ENCODE data around the gene NEK5.
"Not testable (repeated sequence)": the region's sequence is repeated elsewhere in the genome, so short reads cannot be mapped to it uniquely, and the experiment has no call there.

The NEK5 gene, protein sequence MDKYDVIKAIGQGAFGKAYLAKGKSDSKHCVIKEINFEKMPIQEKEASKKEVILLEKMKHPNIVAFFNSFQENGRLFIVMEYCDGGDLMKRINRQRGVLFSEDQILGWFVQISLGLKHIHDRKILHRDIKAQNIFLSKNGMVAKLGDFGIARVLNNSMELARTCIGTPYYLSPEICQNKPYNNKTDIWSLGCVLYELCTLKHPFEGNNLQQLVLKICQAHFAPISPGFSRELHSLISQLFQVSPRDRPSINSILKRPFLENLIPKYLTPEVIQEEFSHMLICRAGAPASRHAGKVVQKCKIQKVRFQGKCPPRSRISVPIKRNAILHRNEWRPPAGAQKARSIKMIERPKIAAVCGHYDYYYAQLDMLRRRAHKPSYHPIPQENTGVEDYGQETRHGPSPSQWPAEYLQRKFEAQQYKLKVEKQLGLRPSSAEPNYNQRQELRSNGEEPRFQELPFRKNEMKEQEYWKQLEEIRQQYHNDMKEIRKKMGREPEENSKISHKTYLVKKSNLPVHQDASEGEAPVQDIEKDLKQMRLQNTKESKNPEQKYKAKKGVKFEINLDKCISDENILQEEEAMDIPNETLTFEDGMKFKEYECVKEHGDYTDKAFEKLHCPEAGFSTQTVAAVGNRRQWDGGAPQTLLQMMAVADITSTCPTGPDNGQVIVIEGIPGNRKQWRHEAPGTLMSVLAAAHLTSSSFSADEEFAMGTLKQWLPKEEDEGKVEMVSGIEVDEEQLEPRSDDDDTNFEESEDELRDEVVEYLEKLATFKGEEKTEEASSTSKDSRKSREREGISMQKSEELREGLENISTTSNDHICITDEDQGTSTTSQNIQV

DNA sequence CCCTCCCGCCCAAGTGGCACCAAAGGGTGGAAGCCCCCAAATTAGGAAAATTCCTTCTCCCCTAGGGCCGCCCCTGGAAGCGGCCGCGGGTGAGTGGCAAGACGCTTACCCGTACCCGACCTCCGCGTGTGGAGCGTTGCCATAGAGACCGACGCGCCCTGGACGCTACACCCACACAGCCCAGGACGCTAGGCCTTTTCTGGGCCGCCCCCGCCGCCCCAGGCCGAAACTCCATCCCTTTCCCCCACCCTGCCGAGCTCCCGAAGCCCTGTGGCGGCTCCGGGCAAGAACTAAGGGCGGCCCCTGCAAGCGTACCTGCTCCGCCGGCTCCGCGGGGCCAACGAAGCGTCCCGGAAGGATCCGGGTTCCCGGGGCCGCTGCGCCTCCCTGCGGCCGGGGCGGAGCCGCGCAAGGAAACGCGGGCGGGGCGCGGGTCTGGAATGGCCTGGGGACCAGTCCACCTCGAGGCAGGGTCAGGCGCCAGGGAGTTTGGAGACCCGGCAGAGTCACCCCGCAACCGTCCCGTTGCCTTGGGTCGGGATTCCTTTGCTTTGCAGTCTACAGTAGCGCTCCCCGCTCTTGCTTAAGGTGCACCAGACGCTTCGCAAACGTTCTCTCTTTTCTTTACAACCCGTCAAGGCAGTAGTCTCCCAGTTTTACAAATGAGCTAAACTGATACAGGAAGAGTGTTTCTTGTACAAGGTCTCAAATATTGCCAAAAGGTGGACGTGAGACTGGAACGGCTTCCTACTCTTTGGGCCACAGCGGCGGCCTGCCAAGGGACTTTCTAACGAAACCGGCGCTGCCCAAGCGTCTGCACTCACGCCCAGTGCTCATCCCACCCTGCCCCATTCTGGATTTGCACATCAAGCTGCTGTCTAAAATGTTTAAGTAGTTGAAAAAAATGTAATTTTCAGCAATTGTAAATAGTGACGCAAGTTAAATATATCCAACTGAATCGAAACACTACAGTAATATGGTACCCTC lies at the start of gene NEK5:
NEK5 (minus strand) TSS at position 360 of the 987 bp plus-strand sequence. CDS start 1,591 bp downstream, outside the sequence.
- DNase-seq: peak; percentile 27 to 35

DNA sequence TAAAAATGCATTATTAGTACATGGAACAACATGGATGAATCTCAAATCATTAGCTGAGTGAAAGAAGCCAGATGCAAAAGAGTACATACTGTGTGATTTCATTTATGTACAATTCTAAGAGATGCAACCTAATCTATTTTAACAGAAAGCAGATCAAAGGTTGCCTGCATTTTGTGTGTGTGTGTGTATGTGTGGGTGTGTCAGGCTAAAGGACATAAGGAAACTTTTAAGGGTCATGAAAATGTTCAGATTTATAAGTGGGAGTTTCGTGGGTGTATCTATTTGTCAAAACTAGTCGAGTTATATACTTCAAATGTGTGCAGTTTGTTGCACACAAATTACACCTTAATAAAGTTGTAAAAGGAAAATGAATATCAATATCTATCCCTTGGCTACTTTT lies 48.4 kb upstream of the NEK5 start:
- DNase-seq: no peak

GRCh38 chr13:52173970-52174369 lies 45.1 kb upstream of the NEK5 start:
- not testable (repeated sequence) for DNase-seq

- no peak for DNase-seq
Measured at GRCh38 chr13:52173373-52173772, 44.5 kb upstream of the NEK5 start.

DNA sequence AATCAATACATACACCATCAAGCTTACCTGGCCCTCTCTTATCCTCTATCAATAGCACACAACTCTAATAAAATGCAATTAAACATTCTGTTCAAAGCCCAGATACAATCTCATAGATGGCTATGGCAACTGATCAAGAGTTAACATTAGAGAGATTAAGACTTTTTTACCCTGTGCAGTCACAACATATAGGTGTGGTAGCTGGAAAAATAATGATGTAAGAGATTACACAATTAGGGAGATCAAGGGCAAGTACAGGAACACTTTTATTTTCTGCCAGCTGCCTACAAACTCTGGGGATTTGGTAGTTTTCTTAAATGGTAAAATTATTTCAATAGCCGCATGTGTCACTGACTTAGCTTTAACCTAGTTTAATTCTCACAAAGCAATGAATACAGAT lies 42.8 kb upstream of the NEK5 start:
- not testable (repeated sequence) for DNase-seq

- not testable (repeated sequence) for DNase-seq
Measured at GRCh38 chr13:52170828-52171391, 42.0 kb upstream of the NEK5 start.

GRCh38 chr13:52169839-52170238 lies 41.0 kb upstream of the NEK5 start:
- DNase-seq: no peak

GRCh38 chr13:52165411-52165810 lies 36.5 kb upstream of the NEK5 start:
- DNase-seq: no peak

- no peak for DNase-seq
Measured at GRCh38 chr13:52164989-52165388, 36.1 kb upstream of the NEK5 start.

DNA sequence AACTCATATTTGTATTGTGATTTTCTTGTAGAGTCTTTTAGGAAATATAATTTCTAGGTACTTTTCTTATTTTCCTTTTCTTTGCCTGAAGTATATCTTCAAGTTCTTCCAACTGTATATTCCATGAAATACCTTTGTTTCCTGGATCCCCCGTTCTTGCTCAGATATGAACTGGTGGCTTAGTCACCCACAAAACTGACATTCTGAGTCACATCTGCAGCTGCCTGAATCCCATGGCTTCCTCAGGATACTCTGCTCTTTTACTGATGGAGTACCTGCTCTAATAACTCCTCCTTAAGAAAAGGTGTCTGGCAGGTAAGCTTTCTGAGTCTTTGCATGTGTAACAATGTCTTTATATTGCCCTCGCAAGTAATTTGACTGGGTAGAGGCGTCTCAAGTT lies 35.0 kb upstream of the NEK5 start:
- DNase-seq: not testable (repeated sequence)

- DNase-seq: no peak
Measured at GRCh38 chr13:52162279-52163101, 33.6 kb upstream of the NEK5 start.

- no peak for DNase-seq
Measured at GRCh38 chr13:52161181-52161646, 32.3 kb upstream of the NEK5 start.

GRCh38 chr13:52160506-52160905 lies 31.6 kb upstream of the NEK5 start:
- no peak for DNase-seq

- no peak for DNase-seq
Measured at GRCh38 chr13:52160053-52160452, 31.2 kb upstream of the NEK5 start.

GRCh38 chr13:52159159-52159982 lies 30.5 kb upstream of the NEK5 start, which contains the start of gene NEK3:
Gene NEK3, minus strand, starts transcription at chr13:52159597. Its CDS starts 3,406 bp downstream, at chr13:52156191.
- peak; percentile 29 to 40 for DNase-seq

DNA sequence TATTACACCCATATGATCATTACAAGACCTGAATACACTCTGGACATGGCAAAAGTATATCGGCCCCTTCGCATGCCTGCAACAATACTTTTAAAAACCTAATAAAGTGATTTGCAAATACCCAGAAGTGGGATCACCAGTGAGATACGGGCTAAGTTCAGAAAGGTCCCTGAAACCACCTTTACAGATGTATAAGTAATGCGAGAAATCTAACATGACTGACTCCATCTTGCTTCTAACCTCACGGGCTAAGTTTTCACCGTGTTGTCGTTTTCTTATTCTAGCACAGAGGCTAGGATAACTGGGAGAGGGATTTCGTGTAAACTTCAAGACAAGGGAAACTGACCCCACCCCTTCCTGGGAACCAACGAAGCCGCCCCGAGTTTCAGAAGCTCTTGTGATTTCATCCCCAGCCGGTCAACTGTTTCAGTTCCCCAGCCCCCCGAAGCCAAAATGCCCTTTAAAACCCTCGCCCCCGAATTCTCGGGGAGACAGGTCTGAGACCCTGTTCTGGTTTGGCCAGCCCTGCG lies 29.8 kb upstream of the NEK5 start:
- no peak for DNase-seq

DNA sequence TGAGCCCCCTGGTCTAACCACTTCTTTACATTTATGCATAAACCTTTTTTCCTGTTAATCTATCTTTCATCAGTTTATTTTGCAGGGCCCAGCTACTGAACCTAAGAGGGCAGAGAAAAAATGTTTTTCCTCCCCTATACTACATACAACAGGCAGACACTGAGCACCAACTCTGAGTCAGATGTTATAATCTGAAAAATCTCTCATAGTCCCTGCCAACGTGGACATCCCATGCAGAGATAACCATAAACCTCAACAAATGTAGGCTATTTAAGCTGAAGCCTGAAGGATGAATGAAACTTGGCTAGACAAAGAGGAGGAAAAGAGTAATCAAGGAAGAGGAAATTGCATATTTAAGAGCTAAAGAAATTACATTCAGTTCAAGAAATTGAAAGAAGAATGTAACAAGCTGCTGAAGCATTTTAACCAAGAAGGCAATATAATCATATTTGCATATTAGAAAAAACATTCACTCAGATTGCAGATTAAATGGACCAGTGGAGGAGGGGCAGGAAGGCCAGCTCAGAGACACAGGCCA lies 27.9 kb upstream of the NEK5 start:
- no peak for DNase-seq

DNA sequence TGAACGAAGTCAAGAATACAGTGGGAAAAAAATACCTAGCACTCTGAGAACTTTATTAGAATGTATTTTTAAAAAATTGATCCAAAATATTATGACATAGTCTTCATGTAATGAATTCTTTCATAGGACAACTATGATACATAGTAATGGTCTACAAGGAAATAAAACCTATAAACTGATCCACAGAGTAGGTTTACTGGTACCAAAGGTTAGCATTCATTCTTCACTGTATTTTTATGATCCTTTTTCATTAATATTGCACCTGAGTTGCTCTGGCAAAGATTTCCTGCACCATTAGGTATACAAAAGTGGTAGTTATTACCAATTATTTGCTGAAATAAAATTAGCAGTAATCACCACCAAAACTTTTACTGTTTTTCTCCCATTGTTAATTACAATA lies 26.3 kb upstream of the NEK5 start:
- DNase-seq: no peak

DNA sequence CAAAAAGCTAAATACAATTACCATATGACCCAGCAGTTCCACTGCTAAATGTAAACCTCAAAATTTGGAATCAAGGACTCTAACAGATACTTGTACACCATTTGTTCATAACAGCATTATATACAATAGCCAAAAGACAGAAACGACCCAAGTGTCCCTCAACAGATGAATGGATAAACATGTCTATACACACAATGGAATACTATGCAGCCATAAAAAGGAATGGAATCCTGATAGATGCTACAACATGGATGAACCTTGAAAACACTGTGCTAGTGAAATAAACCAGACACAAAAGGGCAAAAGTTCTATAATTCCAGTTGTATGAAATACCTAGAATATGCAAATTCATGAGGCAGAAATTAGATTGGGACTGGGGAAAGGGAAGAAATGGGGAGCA lies 18.4 kb upstream of the NEK5 start:
- no peak for DNase-seq

DNA sequence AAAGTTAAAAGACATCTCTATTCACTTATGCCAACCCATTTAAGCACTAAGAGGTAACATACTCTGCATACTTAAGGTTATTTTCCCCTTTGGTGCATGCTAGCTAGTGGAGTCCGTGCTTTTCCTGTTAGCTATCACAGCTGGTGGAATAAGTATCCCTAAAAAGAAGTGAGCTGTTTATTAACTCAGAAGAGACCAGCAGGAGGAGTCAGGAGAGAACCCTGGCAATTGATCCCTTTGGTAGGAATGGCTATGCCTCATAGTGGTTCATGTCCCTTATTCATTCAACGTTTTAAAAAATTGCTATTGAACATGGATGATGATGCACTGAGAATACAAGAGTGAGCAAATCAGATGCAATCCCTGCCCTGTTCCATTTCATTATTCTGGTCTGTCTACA lies 12.4 kb upstream of the NEK5 start:
- no peak for DNase-seq

Measured in activated CD4-positive, alpha-beta T cell treated with anti-CD3 and anti-CD28 coated beads, Interleukin-2, amount 50 U/mL, for 4 hours (primary cell).